ENCODE results near the gene FNDC3B. TPM values are rescaled to one million over a fixed set of nuclear protein-coding genes. Genes with fewer than 3 reads are reported as not detected.
"Not testable (repeated sequence)": the region's sequence is repeated elsewhere in the genome, so short reads cannot be mapped to it uniquely, and the experiment has no call there.

FNDC3B gene
- polyA plus RNA-seq (2013, experiment 1 of 2): 18.4 TPM
- 20.5 TPM for polyA plus RNA-seq (2013, experiment 2 of 2)

GRCh38 chr3:172039436-172040077 is at the start of gene FNDC3B:
Gene FNDC3B (plus strand): TSS chr3:172039578. CDS start chr3:172112480, 72,902 bp downstream.
- peak within 1 kb of the TSS; percentile 90 for H2AFZ ChIP-seq (ENCODE audit: low read length)
- peak; percentile 96 for DNase-seq (ENCODE audit: low spot score)
- no CpG with 5 or more reads among the region's 59 CpGs for WGBS, 2 donors (ENCODE audit: extremely low coverage in 2 of 2, insufficient read length in 2 of 2, insufficient replicate concordance in 1 of 2)

GRCh38 chr3:171990239-171990638 is 49.1 kb upstream of the FNDC3B start:
- not testable (repeated sequence) for H2BK5ac ChIP-seq (ENCODE audit: low read length)

More at GRCh38 chr3:172039436-172040077, at the start of gene FNDC3B:
- Histone ChIP-seq H2BK5ac (ENCODE audit: low read length) (peak within 1 kb of the TSS; percentile 100), H2BK12ac (ENCODE audit: low read length) (peak within 1 kb of the TSS; percentile 73), H3K18ac (ENCODE audit: low read length) (peak within 1 kb of the TSS; percentile 98), H3K9ac (ENCODE audit: low read depth, low read length, poor library complexity) (peak within 1 kb of the TSS; percentile 97), H4K91ac (ENCODE audit: low read depth, low read length, poor library complexity) (no peak within 1 kb of the TSS), H3K4me1 (ENCODE audit: control insufficient read depth in 2 of 2, insufficient read depth in 1 of 2, low read depth in 1 of 2, low read length in 2 of 2) (peaks cover 4 to 11% of the 10 kb centered on the region in 2 donors), H3K23ac (ENCODE audit: low read depth, low read length, poor library complexity) (peak within 1 kb of the TSS; percentile 93), H3K27ac (replicated peaks; ENCODE audit: low read length) (peak within 1 kb of the TSS; percentile 93), H3K4ac (ENCODE audit: low read length) (peak within 1 kb of the TSS; percentile 66), H2AK5ac (ENCODE audit: low read depth, low read length) (peak within 1 kb of the TSS; percentile 84), H3K36me3 (replicated peaks in 1 of 2; ENCODE audit: control insufficient read depth in 2 of 2, insufficient read depth in 2 of 2, low read length in 2 of 2) (peaks cover 0 to 23% of the 10 kb centered on the region in 2 donors), H3K14ac (ENCODE audit: low read length) (peak within 1 kb of the TSS; percentile 71), H4K8ac (ENCODE audit: low read depth, low read length) (no peak within 1 kb of the TSS), H2BK120ac (ENCODE audit: low read depth, low read length) (peak within 1 kb of the TSS; percentile 81), H3K9me3 (replicated peaks in 1 of 2; ENCODE audit: control insufficient read depth in 2 of 2, insufficient read depth in 1 of 2, low read depth in 1 of 2, low read length in 2 of 2) (no peaks in the 10 kb centered on the region), H3K4me2 (ENCODE audit: insufficient read depth, low read length, poor library complexity, severe bottlenecking) (peak within 1 kb of the TSS; percentile 64), H3K79me1 (ENCODE audit: low read depth, low read length) (peaks cover 8% of the 10 kb centered on the region), H3K27me3 (ENCODE audit: control insufficient read depth in 3 of 3, insufficient read depth in 3 of 3, low read depth in 1 of 3, low read length in 3 of 3) (no peaks in the 10 kb centered on the region), H3K4me3 (ENCODE audit: low read length in 2 of 2) (peak within 1 kb of the TSS; percentile 78 to 97), H2BK15ac (ENCODE audit: low read length) (peak within 1 kb of the TSS; percentile 75)

DNA sequence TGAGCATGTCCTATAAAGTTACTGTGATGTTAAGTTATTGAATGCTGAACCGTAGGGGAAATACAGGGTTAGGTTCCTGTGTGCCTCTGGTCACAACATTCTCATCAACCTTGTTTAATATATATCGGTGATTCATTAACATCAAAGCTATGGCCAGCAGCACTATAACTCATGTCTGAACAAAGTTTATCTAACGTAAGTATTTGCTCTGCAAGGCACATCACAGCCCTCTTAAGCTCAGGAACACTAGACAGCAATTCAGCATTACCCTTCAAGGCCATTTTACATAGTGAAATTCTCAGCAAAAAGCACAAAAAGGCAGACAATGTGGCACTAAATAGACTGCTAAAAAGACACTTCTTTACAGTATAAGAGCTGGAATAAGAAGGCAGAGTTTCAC is 48.2 kb upstream of the FNDC3B start:
- Histone ChIP-seq H3K23ac (ENCODE audit: low read depth, low read length, poor library complexity) (no peak overlapping the region), H4K8ac (ENCODE audit: low read depth, low read length) (no peak overlapping the region), H2AK5ac (ENCODE audit: low read depth, low read length) (no peak overlapping the region), H3K27ac (replicated peaks; ENCODE audit: low read length) (no peak overlapping the region), H3K4me1 (ENCODE audit: control insufficient read depth in 2 of 2, insufficient read depth in 1 of 2, low read depth in 1 of 2, low read length in 2 of 2) (no peaks in the 10 kb centered on the region), H2BK5ac (ENCODE audit: low read length) (no peak overlapping the region), H2AFZ (ENCODE audit: low read length) (no peak overlapping the region), H3K14ac (ENCODE audit: low read length) (no peak overlapping the region), H4K91ac (ENCODE audit: low read depth, low read length, poor library complexity) (no peak overlapping the region), H2BK15ac (ENCODE audit: low read length) (no peak overlapping the region), H2BK120ac (ENCODE audit: low read depth, low read length) (no peak overlapping the region), H3K36me3 (replicated peaks in 1 of 2; ENCODE audit: control insufficient read depth in 2 of 2, insufficient read depth in 2 of 2, low read length in 2 of 2) (no peaks in the 10 kb centered on the region), H2BK12ac (ENCODE audit: low read length) (no peak overlapping the region), H3K79me1 (ENCODE audit: low read depth, low read length) (no peaks in the 10 kb centered on the region), H3K18ac (ENCODE audit: low read length) (no peak overlapping the region), H3K4ac (ENCODE audit: low read length) (no peak overlapping the region), H3K4me3 (ENCODE audit: low read length in 2 of 2) (no peak overlapping the region), H3K9me3 (replicated peaks in 1 of 2; ENCODE audit: control insufficient read depth in 2 of 2, insufficient read depth in 1 of 2, low read depth in 1 of 2, low read length in 2 of 2) (peaks cover 0 to 2% of the 10 kb centered on the region in 2 donors), H3K27me3 (ENCODE audit: control insufficient read depth in 3 of 3, insufficient read depth in 3 of 3, low read depth in 1 of 3, low read length in 3 of 3) (no peaks in the 10 kb centered on the region), H3K4me2 (ENCODE audit: insufficient read depth, low read length, poor library complexity, severe bottlenecking) (no peak overlapping the region), H3K9ac (ENCODE audit: low read depth, low read length, poor library complexity) (no peak overlapping the region)
- no peak for DNase-seq (ENCODE audit: low spot score)
- no CpG with 5 or more reads among the region's 3 CpGs for WGBS, 2 donors (ENCODE audit: extremely low coverage in 2 of 2, insufficient read length in 2 of 2, insufficient replicate concordance in 1 of 2)

More at GRCh38 chr3:171990239-171990638, 49.1 kb upstream of the FNDC3B start:
- DNase-seq (ENCODE audit: low spot score); H2BK15ac ChIP-seq (ENCODE audit: low read length); H2BK12ac ChIP-seq (ENCODE audit: low read length); H3K23ac ChIP-seq (ENCODE audit: low read depth, low read length, poor library complexity); H3K79me1 ChIP-seq (ENCODE audit: low read depth, low read length); H2BK120ac ChIP-seq (ENCODE audit: low read depth, low read length); H3K36me3 ChIP-seq (replicated peaks in 1 of 2; ENCODE audit: control insufficient read depth in 2 of 2, insufficient read depth in 2 of 2, low read length in 2 of 2); H2AK5ac ChIP-seq (ENCODE audit: low read depth, low read length); H3K9me3 ChIP-seq (replicated peaks in 1 of 2; ENCODE audit: control insufficient read depth in 2 of 2, insufficient read depth in 1 of 2, low read depth in 1 of 2, low read length in 2 of 2); H4K91ac ChIP-seq (ENCODE audit: low read depth, low read length, poor library complexity); H3K4me2 ChIP-seq (ENCODE audit: insufficient read depth, low read length, poor library complexity, severe bottlenecking); H3K4ac ChIP-seq (ENCODE audit: low read length); H3K14ac ChIP-seq (ENCODE audit: low read length); H3K4me3 ChIP-seq (ENCODE audit: low read length in 2 of 2); H3K18ac ChIP-seq (ENCODE audit: low read length); H3K4me1 ChIP-seq (ENCODE audit: control insufficient read depth in 2 of 2, insufficient read depth in 1 of 2, low read depth in 1 of 2, low read length in 2 of 2); H4K8ac ChIP-seq (ENCODE audit: low read depth, low read length); H2AFZ ChIP-seq (ENCODE audit: low read length); H3K27ac ChIP-seq (replicated peaks; ENCODE audit: low read length); H3K27me3 ChIP-seq (ENCODE audit: control insufficient read depth in 3 of 3, insufficient read depth in 3 of 3, low read depth in 1 of 3, low read length in 3 of 3); H3K9ac ChIP-seq (ENCODE audit: low read depth, low read length, poor library complexity): not testable (repeated sequence)
- WGBS, 2 donors (ENCODE audit: extremely low coverage in 2 of 2, insufficient read length in 2 of 2, insufficient replicate concordance in 1 of 2): no CpG with 5 or more reads among the region's 3 CpGs

DNA sequence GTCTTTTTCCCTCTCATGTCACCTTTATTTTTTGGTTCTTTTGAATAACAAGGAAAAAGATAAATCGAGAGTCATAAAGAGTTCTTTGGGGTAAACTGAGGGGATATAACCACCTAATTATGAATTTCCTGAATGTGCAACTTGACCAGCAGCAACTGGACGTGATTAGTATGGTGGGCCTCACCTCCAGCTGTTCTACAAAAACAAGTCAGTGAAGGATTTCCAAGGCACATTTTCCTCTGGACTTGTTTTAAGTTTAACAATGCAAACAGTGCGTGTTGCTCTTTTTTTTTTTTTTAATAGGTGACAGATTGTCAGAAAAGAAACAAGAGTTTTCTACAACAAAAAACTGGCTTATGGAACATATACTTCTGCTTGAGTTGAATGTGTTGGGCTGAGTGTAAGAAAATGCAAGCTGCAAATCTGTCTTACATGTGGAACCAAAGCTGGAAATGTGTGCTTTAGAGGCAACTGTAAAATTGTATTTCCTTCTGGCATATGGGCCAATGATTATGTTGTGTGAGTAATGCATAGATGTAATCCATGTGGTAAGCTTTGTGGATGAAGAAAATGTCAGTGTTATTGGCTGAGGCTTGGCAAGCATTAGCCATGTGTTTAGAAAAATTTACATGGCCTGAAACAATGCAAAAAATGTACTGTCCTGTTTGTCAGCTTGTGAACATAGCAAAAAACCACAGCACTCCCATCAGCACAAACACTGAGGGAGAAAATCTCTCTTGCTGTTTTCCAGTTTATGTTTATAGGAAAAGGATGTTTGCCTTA is 44.5 kb upstream of the FNDC3B start:
- Histone ChIP-seq H3K36me3 (replicated peaks in 1 of 2; ENCODE audit: control insufficient read depth in 2 of 2, insufficient read depth in 2 of 2, low read length in 2 of 2) (no peaks in the 10 kb centered on the region), H2BK5ac (ENCODE audit: low read length) (no peak overlapping the region), H2BK15ac (ENCODE audit: low read length) (no peak overlapping the region), H3K4me2 (ENCODE audit: insufficient read depth, low read length, poor library complexity, severe bottlenecking) (no peak overlapping the region), H2AFZ (ENCODE audit: low read length) (no peak overlapping the region), H2BK120ac (ENCODE audit: low read depth, low read length) (no peak overlapping the region), H3K27ac (replicated peaks; ENCODE audit: low read length) (no peak overlapping the region), H3K14ac (ENCODE audit: low read length) (no peak overlapping the region), H3K4me3 (ENCODE audit: low read length in 2 of 2) (no peak overlapping the region), H4K91ac (ENCODE audit: low read depth, low read length, poor library complexity) (no peak overlapping the region), H3K79me1 (ENCODE audit: low read depth, low read length) (no peaks in the 10 kb centered on the region), H3K4ac (ENCODE audit: low read length) (no peak overlapping the region), H3K4me1 (ENCODE audit: control insufficient read depth in 2 of 2, insufficient read depth in 1 of 2, low read depth in 1 of 2, low read length in 2 of 2) (no peaks in the 10 kb centered on the region), H3K23ac (ENCODE audit: low read depth, low read length, poor library complexity) (no peak overlapping the region), H3K9me3 (replicated peaks in 1 of 2; ENCODE audit: control insufficient read depth in 2 of 2, insufficient read depth in 1 of 2, low read depth in 1 of 2, low read length in 2 of 2) (peaks cover 0 to 8% of the 10 kb centered on the region in 2 donors), H3K27me3 (ENCODE audit: control insufficient read depth in 3 of 3, insufficient read depth in 3 of 3, low read depth in 1 of 3, low read length in 3 of 3) (no peaks in the 10 kb centered on the region), H2BK12ac (ENCODE audit: low read length) (no peak overlapping the region), H3K9ac (ENCODE audit: low read depth, low read length, poor library complexity) (no peak overlapping the region), H3K18ac (ENCODE audit: low read length) (no peak overlapping the region), H4K8ac (ENCODE audit: low read depth, low read length) (no peak overlapping the region), H2AK5ac (ENCODE audit: low read depth, low read length) (no peak overlapping the region)
- no peak for DNase-seq (ENCODE audit: low spot score)
- no CpG with 5 or more reads among the region's 3 CpGs for WGBS, 2 donors (ENCODE audit: extremely low coverage in 2 of 2, insufficient read length in 2 of 2, insufficient replicate concordance in 1 of 2)
